CD4-positive, alpha-beta T cell treated with Interleukin-17A for 4 hours (primary cell): ENCODE measurements around the gene NCAN.

Experiments used
- DNase-seq: peaks from one replicate; pipeline ENCODE4 v3.0.0-alpha.2; 2020; ENCODE audit warnings: mixed read lengths

NCAN gene

GRCh38 chr19:19262190-19263057, 50.7 kb downstream of the NCAN start:
- DNase-seq = no peak

GRCh38 chr19:19263886-19264487, 52.2 kb downstream of the NCAN start:
- no peak for DNase-seq

- no peak for DNase-seq
These were observed 55.5 kb downstream of the NCAN start for GRCh38 chr19:19267305-19267704.

GRCh38 chr19:19268453-19269385, 57.0 kb downstream of the NCAN start:
- DNase-seq = no peak

GRCh38 chr19:19269952-19270694, 58.4 kb downstream of the NCAN start:
- DNase-seq = no peak

GRCh38 chr19:19270749-19271571, 59.2 kb downstream of the NCAN start:
- DNase-seq = no peak

- DNase-seq = no peak
These were observed 60.3 kb downstream of the NCAN start for GRCh38 chr19:19271828-19272599.

GRCh38 chr19:19274146-19274545, 62.4 kb downstream of the NCAN start:
- DNase-seq = no peak

GRCh38 chr19:19274716-19275565, 63.2 kb downstream of the NCAN start:
- no peak for DNase-seq

- no peak for DNase-seq
These were observed 64.6 kb downstream of the NCAN start for GRCh38 chr19:19276386-19276785.

- DNase-seq = no peak
These were observed 65.1 kb downstream of the NCAN start for GRCh38 chr19:19276851-19277250.

- DNase-seq = no peak
These were observed 66.6 kb downstream of the NCAN start for GRCh38 chr19:19278315-19278714.

GRCh38 chr19:19279062-19279612, 67.4 kb downstream of the NCAN start:
- no peak for DNase-seq

GRCh38 chr19:19279853-19280252, 68.1 kb downstream of the NCAN start:
- no peak for DNase-seq

- no peak for DNase-seq
These were observed 68.8 kb downstream of the NCAN start for GRCh38 chr19:19280561-19280960.

GRCh38 chr19:19285686-19286085, 73.9 kb downstream of the NCAN start:
- DNase-seq = no peak

- DNase-seq = no peak
These were observed 80.8 kb downstream of the NCAN start for GRCh38 chr19:19292607-19293006.

- DNase-seq = no peak
These were observed 83.2 kb downstream of the NCAN start for GRCh38 chr19:19294914-19295313.

- no peak for DNase-seq
These were observed 85.4 kb downstream of the NCAN start for GRCh38 chr19:19296953-19297689.
